HepG2 (cell line): ENCODE measurements around the gene HK2. TPM values are rescaled to one million over a fixed set of nuclear protein-coding genes. Genes with fewer than 3 reads are reported as not detected.

Experiments used
- ATAC-seq: fragments of 200-7000 bp; cut with Tn5 transposase; 3 replicates; pipeline ENCODE4 v1.9.1; 2020; ENCODE audit warnings: mild to moderate bottlenecking, moderate library complexity
- BruUV-seq: library from RNA; stranded (reverse); fragments of 400-500 nt; replicated peaks from 2 replicates; lab custom pipeline; 2021; lab: Mats Ljungman, UMichigan
- CTCF ChIA-PET: fragments of 300-600 bp; formaldehyde crosslinking; extraction: SDS; loops from one replicate; lab custom pipeline; 2021; ENCODE audit warnings: low total read pairs, inconsistent platforms, low intra/inter-chr PET ratio; lab: Yijun Ruan, JAX
- POLR2A ChIA-PET: fragments of 350-600 bp; sonication (Branson Sonifier 250); formaldehyde crosslinking; loops from one replicate; lab custom pipeline; 2020; ENCODE audit warnings: antibody characterized with exemption, inconsistent platforms; lab: Yijun Ruan, JAX
- DNase-seq: peaks from one replicate; pipeline ENCODE4 v3.0.0-alpha.2; 2015; ENCODE audit warnings: low spot score
- FAIRE-seq: peaks from 3 replicates; lab custom pipeline; 2011; peaks lifted over from hg19 to GRCh38; lab: Jason Lieb, UNC
- H2AFZ ChIP-seq: one replicate; pipeline ENCODE4 v1.6.1; 2011; ENCODE audit warnings: low read length, inconsistent platforms
- H3K27ac ChIP-seq: fragments of 300-600 bp; 3 replicates; pipeline ENCODE4 v1.8.0; 2011; ENCODE audit warnings: mixed run types, mild to moderate bottlenecking, mixed read lengths, low read length, inconsistent platforms; ENCODE audit not compliant: insufficient read depth; ENCODE audit errors: extremely low read length
- H3K27me3 ChIP-seq, 2 experiments: fragments of 200-600 bp in 1 of 2; 2 replicates in 1 of 2; 3 replicates in 1 of 2; pipeline versions ENCODE4 v1.6.0 to v1.8.0; 2011; ENCODE audit warnings: low read length in 2 of 2, mild to moderate bottlenecking in 2 of 2, moderate library complexity in 2 of 2, inconsistent platforms in 1 of 2; ENCODE audit not compliant: insufficient read depth in 2 of 2, control insufficient read depth in 1 of 2
- H3K36me3 ChIP-seq, 2 experiments: fragments of 200-600 bp in 1 of 2; replicated peaks in 1 of 2; 2 replicates in 1 of 2; 3 replicates in 1 of 2; pipeline versions ENCODE4 v1.5.1 to v1.8.0; 2011; ENCODE audit warnings: low read length in 2 of 2, inconsistent platforms in 1 of 2; ENCODE audit not compliant: insufficient read depth in 2 of 2, control insufficient read depth in 1 of 2
- H3K4me1 ChIP-seq: 2 replicates; pipeline ENCODE4 v1.5.1; 2012; ENCODE audit warnings: low read length, inconsistent platforms; ENCODE audit not compliant: insufficient read depth
- H3K4me2 ChIP-seq: 2 replicates; pipeline ENCODE4 v1.6.0; 2011; ENCODE audit warnings: low read depth, low read length, inconsistent platforms
- H3K4me3 ChIP-seq, 3 experiments: fragments of 200-600 bp in 1 of 3; sonication (generic), shearing (Covaris generic) in 1 of 3; replicated peaks in 1 of 3; 2 replicates each; pipeline ENCODE4 v1.5.1; 2011 to 2016; ENCODE audit warnings: low read length in 3 of 3, inconsistent platforms in 2 of 3, low read depth in 2 of 3, mild to moderate bottlenecking in 2 of 3, control low read depth in 1 of 3, mixed read lengths in 1 of 3; ENCODE audit not compliant: insufficient read depth in 1 of 3
- H3K79me2 ChIP-seq: one replicate; pipeline ENCODE4 v1.6.1; 2011; ENCODE audit warnings: low read length, inconsistent platforms; ENCODE audit not compliant: insufficient read depth
- H3K9ac ChIP-seq: 2 replicates; pipeline ENCODE4 v1.6.0; 2011; ENCODE audit warnings: mild to moderate bottlenecking, low read depth, low read length, inconsistent platforms; ENCODE audit not compliant: insufficient read depth
- H3K9me3 ChIP-seq: 2 replicates; pipeline ENCODE4 v1.5.1; 2012; ENCODE audit warnings: mild to moderate bottlenecking, low read length
- H4K20me1 ChIP-seq: 2 replicates; pipeline ENCODE4 v1.6.0; 2011; ENCODE audit warnings: inconsistent platforms, mild to moderate bottlenecking, low read length, moderate library complexity; ENCODE audit not compliant: insufficient read depth
- NFKBIZ ChIP-seq: IDR thresholded peaks from 2 replicates; pipeline ENCODE4 v1.6.1; 2018; ENCODE audit warnings: missing genetic modification reagents, missing compliant biosample characterization
- RBM22 ChIP-seq: fragments of 200-400 bp; formaldehyde crosslinking; optimal IDR thresholded peaks from 2 replicates; pipeline ENCODE3; 2017; ENCODE audit warnings: mild to moderate bottlenecking, low read length, moderate library complexity
- ZNF20 ChIP-seq: sonication (generic); formaldehyde crosslinking; IDR thresholded peaks from 2 replicates; pipeline ENCODE4 v1.4.0; 2020; ENCODE audit warnings: mild to moderate bottlenecking, moderate library complexity, missing genetic modification reagents
- ZNF441 ChIP-seq: sonication (generic); formaldehyde crosslinking; IDR thresholded peaks from 2 replicates; pipeline ENCODE4 v1.7.0; 2021; ENCODE audit warnings: missing genetic modification reagents, borderline replicate concordance
- WGBS: methylation state at CpG from one replicate; pipeline ENCODE4 v1.1.6; 2017; ENCODE audit warnings: low lambda C conversion rate; 5-methylcytosine and 5-hydroxymethylcytosine counted together
- in situ Hi-C: cut with HindIII; loops from 2 replicates; pipeline ENCODE4 v1.10.0; 2017; ENCODE audit warnings: low pct_unique_long_range_greater_than_20kb; ENCODE audit not compliant: extremely low pct_ligation_motif_present
- intact Hi-C: fragments of 100-400 bp; cut with micrococcal nuclease; formaldehyde crosslinking; loops from one replicate; pipeline ENCODE4 v1.10.0; 2022; ENCODE audit not compliant: unreplicated experiment
- polyA plus RNA-seq, 8 experiments: library from polyadenylated mRNA; depleted of rRNA in 3 of 8; stranded (reverse) in 7 of 8; unstranded in 1 of 8; fragments of >200 nt; fragmentation: Illumina TruSeq in 4 of 8; extraction: Trizol in 4 of 8; gene quantifications; 2 replicates each; pipeline versions ENCODE4 v1.2.1 to v1.2.3, GENCODE V29; 2011 to 2016; ENCODE audit warnings: low read depth in 4 of 8, missing spikeins in 1 of 8, mixed read lengths in 1 of 8; ENCODE audit not compliant: insufficient read depth in 1 of 8
- total RNA-seq, 5 experiments: library from RNA; depleted of rRNA; stranded (reverse); fragments of >200 nt; fragmentation: Illumina TruSeq; extraction: Trizol; gene quantifications; 2 replicates each; pipeline ENCODE4 v1.2.3, GENCODE V29; 2016; ENCODE audit warnings: low read depth in 1 of 5
- TF ChIP-seq, protein P1 (sequence below): sonication (generic); formaldehyde crosslinking; IDR thresholded peaks from 2 replicates; pipeline ENCODE4 v1.4.0; 2020; ENCODE audit warnings: missing genetic modification reagents
- TF ChIP-seq, protein P2 (sequence below): sonication (generic); formaldehyde crosslinking; IDR thresholded peaks from 2 replicates; pipeline ENCODE4 v1.4.0; 2020; ENCODE audit warnings: missing genetic modification reagents

HK2 gene
- total and polyA plus RNA-seq, 2 of the 13 experiments (the other 11 are each of a cell fraction or from before 2014, with no cell fraction given): 13.2 to 101 TPM

DNA sequence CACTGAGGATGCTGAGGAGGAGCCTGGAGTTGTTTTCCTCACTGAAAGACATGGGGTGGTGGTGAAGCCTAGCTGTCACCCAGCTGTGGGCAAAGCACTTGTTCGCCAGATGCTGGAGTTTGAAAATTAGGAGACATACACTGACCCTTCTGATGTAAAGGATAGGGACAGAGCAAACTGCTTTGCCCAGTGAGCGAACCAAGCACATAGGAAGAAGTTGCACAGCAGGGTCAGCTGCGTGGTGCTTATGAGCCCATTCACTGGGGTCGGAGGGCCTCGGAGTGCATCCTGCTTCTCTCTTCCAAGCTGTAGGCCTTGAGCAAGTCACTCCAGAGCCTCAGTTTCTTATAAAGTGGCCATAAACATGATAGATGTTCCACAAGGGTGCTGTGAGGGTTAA is 50.9 kb downstream of the HK2 start:
- ChIA-PET CTCF (no interaction called here), POLR2A (no interaction called here)
- intact Hi-C loops: no loop called here
- TF ChIP-seq, protein P1, sequence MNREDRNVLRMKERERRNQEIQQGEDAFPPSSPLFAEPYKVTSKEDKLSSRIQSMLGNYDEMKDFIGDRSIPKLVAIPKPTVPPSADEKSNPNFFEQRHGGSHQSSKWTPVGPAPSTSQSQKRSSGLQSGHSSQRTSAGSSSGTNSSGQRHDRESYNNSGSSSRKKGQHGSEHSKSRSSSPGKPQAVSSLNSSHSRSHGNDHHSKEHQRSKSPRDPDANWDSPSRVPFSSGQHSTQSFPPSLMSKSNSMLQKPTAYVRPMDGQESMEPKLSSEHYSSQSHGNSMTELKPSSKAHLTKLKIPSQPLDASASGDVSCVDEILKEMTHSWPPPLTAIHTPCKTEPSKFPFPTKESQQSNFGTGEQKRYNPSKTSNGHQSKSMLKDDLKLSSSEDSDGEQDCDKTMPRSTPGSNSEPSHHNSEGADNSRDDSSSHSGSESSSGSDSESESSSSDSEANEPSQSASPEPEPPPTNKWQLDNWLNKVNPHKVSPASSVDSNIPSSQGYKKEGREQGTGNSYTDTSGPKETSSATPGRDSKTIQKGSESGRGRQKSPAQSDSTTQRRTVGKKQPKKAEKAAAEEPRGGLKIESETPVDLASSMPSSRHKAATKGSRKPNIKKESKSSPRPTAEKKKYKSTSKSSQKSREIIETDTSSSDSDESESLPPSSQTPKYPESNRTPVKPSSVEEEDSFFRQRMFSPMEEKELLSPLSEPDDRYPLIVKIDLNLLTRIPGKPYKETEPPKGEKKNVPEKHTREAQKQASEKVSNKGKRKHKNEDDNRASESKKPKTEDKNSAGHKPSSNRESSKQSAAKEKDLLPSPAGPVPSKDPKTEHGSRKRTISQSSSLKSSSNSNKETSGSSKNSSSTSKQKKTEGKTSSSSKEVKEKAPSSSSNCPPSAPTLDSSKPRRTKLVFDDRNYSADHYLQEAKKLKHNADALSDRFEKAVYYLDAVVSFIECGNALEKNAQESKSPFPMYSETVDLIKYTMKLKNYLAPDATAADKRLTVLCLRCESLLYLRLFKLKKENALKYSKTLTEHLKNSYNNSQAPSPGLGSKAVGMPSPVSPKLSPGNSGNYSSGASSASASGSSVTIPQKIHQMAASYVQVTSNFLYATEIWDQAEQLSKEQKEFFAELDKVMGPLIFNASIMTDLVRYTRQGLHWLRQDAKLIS: peak; percentile 57; the same call in 1 of the 2 replicates
- no peak for TF ChIP-seq ZNF20
- no peaks in the 10 kb centered on the region for H3K4me1 ChIP-seq
- no peaks in the 10 kb centered on the region for H3K79me2 ChIP-seq
- H3K36me3 ChIP-seq: peaks cover 79 to 97% of the 10 kb centered on the region in 2 experiments
- DNase-seq (no peak), ATAC-seq (no peak), FAIRE-seq (no peak)
- 94% methylated on average over 5 of the region's 5 CpGs for WGBS
- no peak overlapping the region for H3K4me3 ChIP-seq
- no peak overlapping the region for H3K27ac ChIP-seq
- H4K20me1 ChIP-seq: no peaks in the 10 kb centered on the region
- H3K27me3 ChIP-seq: no peaks in the 10 kb centered on the region
- H3K9me3 ChIP-seq: no peaks in the 10 kb centered on the region
- no peak overlapping the region for H3K4me2 ChIP-seq
- BruUV-seq: no TSS peak
- H2AFZ ChIP-seq: no peak overlapping the region
- in situ Hi-C loops: no loop called here
- no peak overlapping the region for H3K9ac ChIP-seq

DNA sequence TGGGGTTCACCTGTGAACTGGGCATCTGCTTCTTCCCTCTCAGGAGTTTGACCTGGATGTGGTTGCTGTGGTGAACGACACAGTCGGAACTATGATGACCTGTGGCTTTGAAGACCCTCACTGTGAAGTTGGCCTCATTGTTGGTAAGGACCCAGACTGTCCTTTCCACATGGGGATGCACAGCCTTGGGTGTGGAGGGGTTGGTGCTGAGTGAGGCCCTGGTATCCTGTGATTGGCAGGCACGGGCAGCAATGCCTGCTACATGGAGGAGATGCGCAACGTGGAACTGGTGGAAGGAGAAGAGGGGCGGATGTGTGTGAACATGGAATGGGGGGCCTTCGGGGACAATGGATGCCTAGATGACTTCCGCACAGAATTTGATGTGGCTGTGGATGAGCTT is 52.3 kb downstream of the HK2 start:
- Histone ChIP-seq H3K27me3 (no peaks in the 10 kb centered on the region), H3K4me3 (no peak overlapping the region), H3K4me2 (no peak overlapping the region), H3K9ac (no peak overlapping the region), H4K20me1 (no peaks in the 10 kb centered on the region), H3K36me3 (peaks cover 72 to 97% of the 10 kb centered on the region in 2 experiments), H3K9me3 (no peaks in the 10 kb centered on the region), H3K27ac (no peak overlapping the region), H3K79me2 (no peaks in the 10 kb centered on the region), H3K4me1 (no peaks in the 10 kb centered on the region), H2AFZ (no peak overlapping the region)
- WGBS: 96% methylated on average over 8 of the region's 8 CpGs
- POLR2A ChIA-PET: no interaction called here
- no TSS peak for BruUV-seq
- ATAC-seq: no peak
- FAIRE-seq: no peak
- DNase-seq: no peak
- intact Hi-C loops: no loop called here
- CTCF ChIA-PET: no interaction called here
- in situ Hi-C loops: no loop called here
- TF ChIP-seq ZNF441 (CRISPR knock-in tag): no peak
- TF ChIP-seq, protein P2, sequence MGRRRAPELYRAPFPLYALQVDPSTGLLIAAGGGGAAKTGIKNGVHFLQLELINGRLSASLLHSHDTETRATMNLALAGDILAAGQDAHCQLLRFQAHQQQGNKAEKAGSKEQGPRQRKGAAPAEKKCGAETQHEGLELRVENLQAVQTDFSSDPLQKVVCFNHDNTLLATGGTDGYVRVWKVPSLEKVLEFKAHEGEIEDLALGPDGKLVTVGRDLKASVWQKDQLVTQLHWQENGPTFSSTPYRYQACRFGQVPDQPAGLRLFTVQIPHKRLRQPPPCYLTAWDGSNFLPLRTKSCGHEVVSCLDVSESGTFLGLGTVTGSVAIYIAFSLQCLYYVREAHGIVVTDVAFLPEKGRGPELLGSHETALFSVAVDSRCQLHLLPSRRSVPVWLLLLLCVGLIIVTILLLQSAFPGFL (CRISPR knock-in tag): no peak
- no peak for TF ChIP-seq NFKBIZ (CRISPR knock-in tag)
- TF ChIP-seq RBM22: peak; percentile 85
